Ureter (tissue), 1 donor: ENCODE measurements around the gene GRIK1. TPM values are rescaled to one million over a fixed set of nuclear protein-coding genes. Genes with fewer than 3 reads are reported as not detected.

Source experiments
- DNase-seq: peaks from one replicate; pipeline ENCODE4 v3.0.0-alpha.2; 2020; ENCODE audit warnings: low spot score
- total RNA-seq: library from RNA; stranded (reverse); gene quantifications from one replicate; pipeline ENCODE4 v1.2.4, GENCODE V29; 2023
- donor health status: DM: yes; HTN: yes; CAD: no.

The GRIK1 gene
- total RNA-seq, 1 donor from 2014 or later, result 0.49 TPM

GRCh38 chr21:29534448-29534847, 405.3 kb downstream of the GRIK1 start:
- no peak for DNase-seq

- no peak for DNase-seq
Measured at GRCh38 chr21:29529139-29529538, 410.7 kb downstream of the GRIK1 start.

- DNase-seq, result no peak
Measured at GRCh38 chr21:29526545-29526944, 413.3 kb downstream of the GRIK1 start.

GRCh38 chr21:29524055-29524454, 415.7 kb downstream of the GRIK1 start:
- no peak for DNase-seq

- DNase-seq, result no peak
Measured at GRCh38 chr21:29523646-29524045, 416.1 kb downstream of the GRIK1 start.

GRCh38 chr21:29521872-29522271, 417.9 kb downstream of the GRIK1 start:
- DNase-seq, result no peak

GRCh38 chr21:29520171-29520570, 419.6 kb downstream of the GRIK1 start:
- DNase-seq, result no peak

GRCh38 chr21:29514652-29515247, 425.0 kb downstream of the GRIK1 start:
- DNase-seq, result no peak

- no peak for DNase-seq
Measured at GRCh38 chr21:29513535-29513934, 426.3 kb downstream of the GRIK1 start.

GRCh38 chr21:29511096-29511495, 428.7 kb downstream of the GRIK1 start:
- no peak for DNase-seq

- DNase-seq, result no peak
Measured at GRCh38 chr21:29509121-29509520, 430.7 kb downstream of the GRIK1 start.

GRCh38 chr21:29508301-29508700, 431.5 kb downstream of the GRIK1 start:
- DNase-seq, result no peak

- DNase-seq, result no peak
Measured at GRCh38 chr21:29506947-29507346, 432.8 kb downstream of the GRIK1 start.

GRCh38 chr21:29506214-29506613, 433.6 kb downstream of the GRIK1 start:
- DNase-seq, result no peak

GRCh38 chr21:29504751-29505321, 435.0 kb downstream of the GRIK1 start:
- DNase-seq, result no peak

GRCh38 chr21:29501451-29501850, 438.3 kb downstream of the GRIK1 start:
- no peak for DNase-seq

GRCh38 chr21:29499734-29500343, 440.0 kb downstream of the GRIK1 start:
- DNase-seq, result no peak

GRCh38 chr21:29499229-29499628, 440.6 kb downstream of the GRIK1 start:
- no peak for DNase-seq

- no peak for DNase-seq
Measured at GRCh38 chr21:29496337-29496736, 443.5 kb downstream of the GRIK1 start.

GRCh38 chr21:29490016-29490415, 449.8 kb downstream of the GRIK1 start:
- DNase-seq, result no peak

- no peak for DNase-seq
Measured at GRCh38 chr21:29487154-29487553, 452.6 kb downstream of the GRIK1 start.
